Mesendoderm (in vitro differentiated cells): ENCODE measurements around the gene STOML1.

Experiments
- DNase-seq: peaks from one replicate; pipeline ENCODE4 v3.0.0; 2013
- H2AK5ac ChIP-seq: 2 replicates; pipeline ENCODE4 v1.6.1; 2013; ENCODE audit warnings: low read length, inconsistent platforms
- H2BK120ac ChIP-seq: 2 replicates; pipeline ENCODE4 v1.6.1; 2013; ENCODE audit warnings: low read depth, mild to moderate bottlenecking, low read length, moderate library complexity, mixed read lengths
- H2BK15ac ChIP-seq: replicated peaks from 2 replicates; pipeline ENCODE4 v1.6.1; 2013; ENCODE audit warnings: low read depth, mild to moderate bottlenecking, moderate library complexity
- H2BK5ac ChIP-seq: 2 replicates; pipeline ENCODE4 v1.6.1; 2013; ENCODE audit warnings: low read length, inconsistent platforms
- H3K18ac ChIP-seq: 2 replicates; pipeline ENCODE4 v1.6.1; 2013; ENCODE audit warnings: mild to moderate bottlenecking, low read length, mixed read lengths
- H3K23ac ChIP-seq: one replicate; pipeline ENCODE4 v1.6.1; 2013; ENCODE audit warnings: low read length
- H3K27ac ChIP-seq: 2 replicates; pipeline ENCODE4 v1.5.1; 2013; ENCODE audit warnings: low read depth, mild to moderate bottlenecking, inconsistent platforms, low read length, moderate library complexity
- H3K27me3 ChIP-seq: 2 replicates; pipeline ENCODE4 v1.6.1; 2013; ENCODE audit warnings: low read length, control low read depth, mild to moderate bottlenecking, inconsistent platforms; ENCODE audit not compliant: insufficient read depth, poor library complexity
- H3K36me3 ChIP-seq: 2 replicates; pipeline ENCODE4 v1.6.1; 2013; ENCODE audit warnings: low read length, inconsistent platforms; ENCODE audit not compliant: control insufficient read depth, insufficient read depth
- H3K4ac ChIP-seq: one replicate; pipeline ENCODE4 v1.6.1; 2013; ENCODE audit warnings: low read depth, mild to moderate bottlenecking, low read length, moderate library complexity
- H3K4me1 ChIP-seq: 2 replicates; pipeline ENCODE4 v1.6.1; 2013; ENCODE audit warnings: low read depth, low read length, inconsistent platforms; ENCODE audit not compliant: control insufficient read depth
- H3K4me2 ChIP-seq: 2 replicates; pipeline ENCODE4 v1.6.1; 2013; ENCODE audit warnings: low read length
- H3K4me3 ChIP-seq: 2 replicates; pipeline ENCODE4 v1.5.1; 2013; ENCODE audit warnings: mild to moderate bottlenecking, low read length
- H3K56ac ChIP-seq: one replicate; pipeline ENCODE4 v1.6.1; 2013; ENCODE audit warnings: low read length
- H3K79me1 ChIP-seq: 2 replicates; pipeline ENCODE4 v1.6.1; 2013; ENCODE audit warnings: low read length, inconsistent platforms
- H3K79me2 ChIP-seq: 2 replicates; pipeline ENCODE4 v1.6.1; 2013; ENCODE audit warnings: mild to moderate bottlenecking, low read length; ENCODE audit not compliant: control insufficient read depth, insufficient read depth
- H3K9ac ChIP-seq: 2 replicates; pipeline ENCODE4 v1.6.1; 2013; ENCODE audit warnings: low read length, inconsistent platforms
- H4K5ac ChIP-seq: one replicate; pipeline ENCODE4 v1.6.1; 2013; ENCODE audit warnings: low read length
- H4K8ac ChIP-seq: one replicate; pipeline ENCODE4 v1.6.1; 2013; ENCODE audit warnings: low read depth, mild to moderate bottlenecking, control low read depth, low read length, moderate library complexity
- WGBS: extraction: QIAGEN DNeasy Blood & Tissue Kit; methylation state at CpG from one replicate; pipeline ENCODE4 v1.1.7; 2013; ENCODE audit warnings: low lambda C conversion rate, missing lambda C conversion rate; ENCODE audit not compliant: insufficient coverage; ENCODE audit errors: extremely low coverage; 5-methylcytosine and 5-hydroxymethylcytosine counted together

The STOML1 gene

GRCh38 chr15:73991260-73991659 is 835 bp downstream of the STOML1 start:
- Histone ChIP-seq H3K27ac (no peak overlapping the region), H4K5ac (no peak overlapping the region), H2AK5ac (no peak overlapping the region), H3K4me2 (no peak overlapping the region), H3K4me3 (no peak overlapping the region), H2BK120ac (no peak overlapping the region), H3K4me1 (no peaks in the 10 kb centered on the region), H3K4ac (no peak overlapping the region), H2BK5ac (no peak overlapping the region), H3K27me3 (no peaks in the 10 kb centered on the region), H3K9ac (peak overlapping the region; percentile 26), H3K36me3 (no peaks in the 10 kb centered on the region), H3K79me1 (peaks cover 5% of the 10 kb centered on the region), H4K8ac (no peak overlapping the region), H3K23ac (no peak overlapping the region), H3K56ac (no peak overlapping the region), H3K79me2 (peaks cover 2% of the 10 kb centered on the region), H2BK15ac (no peak overlapping the region), H3K18ac (no peak overlapping the region)
- WGBS = no CpG with 5 or more reads among the region's 5 CpGs
- DNase-seq = no peak

GRCh38 chr15:73990250-73991005 is 1.7 kb downstream of the STOML1 start:
- Histone ChIP-seq H3K27ac (no peak overlapping the region), H3K79me2 (peaks cover 2% of the 10 kb centered on the region), H2BK5ac (no peak overlapping the region), H3K36me3 (no peaks in the 10 kb centered on the region), H3K18ac (no peak overlapping the region), H3K4me3 (no peak overlapping the region), H3K4me1 (no peaks in the 10 kb centered on the region), H3K23ac (no peak overlapping the region), H3K4me2 (no peak overlapping the region), H4K5ac (no peak overlapping the region), H3K9ac (no peak overlapping the region), H2AK5ac (no peak overlapping the region), H2BK15ac (no peak overlapping the region), H3K4ac (no peak overlapping the region), H3K56ac (no peak overlapping the region), H4K8ac (no peak overlapping the region), H3K79me1 (peaks cover 5% of the 10 kb centered on the region), H2BK120ac (no peak overlapping the region), H3K27me3 (no peaks in the 10 kb centered on the region)
- no peak for DNase-seq
- WGBS = no CpG with 5 or more reads among the region's 9 CpGs

GRCh38 chr15:73989001-73989798 is 2.9 kb downstream of the STOML1 start:
- no peaks in the 10 kb centered on the region for H3K36me3 ChIP-seq
- H3K23ac ChIP-seq = no peak overlapping the region
- no peaks in the 10 kb centered on the region for H3K4me1 ChIP-seq
- DNase-seq = no peak
- H4K8ac ChIP-seq = no peak overlapping the region
- H3K18ac ChIP-seq = no peak overlapping the region
- H3K4me2 ChIP-seq = no peak overlapping the region
- H3K27me3 ChIP-seq = no peaks in the 10 kb centered on the region
- no peak overlapping the region for H2BK5ac ChIP-seq
- no peak overlapping the region for H4K5ac ChIP-seq
- no peaks in the 10 kb centered on the region for H3K79me1 ChIP-seq
- no peak overlapping the region for H2BK120ac ChIP-seq
- no peak overlapping the region for H3K27ac ChIP-seq
- no peak overlapping the region for H3K4me3 ChIP-seq
- H2BK15ac ChIP-seq = no peak overlapping the region
- H2AK5ac ChIP-seq = no peak overlapping the region
- no peak overlapping the region for H3K4ac ChIP-seq
- H3K79me2 ChIP-seq = no peaks in the 10 kb centered on the region
- H3K56ac ChIP-seq = no peak overlapping the region
- no CpG with 5 or more reads among the region's 9 CpGs for WGBS
- H3K9ac ChIP-seq = no peak overlapping the region

GRCh38 chr15:73988445-73988969 is 3.6 kb downstream of the STOML1 start:
- Histone ChIP-seq H3K18ac (no peak overlapping the region), H3K36me3 (no peaks in the 10 kb centered on the region), H4K8ac (no peak overlapping the region), H3K79me2 (no peaks in the 10 kb centered on the region), H3K4me2 (no peak overlapping the region), H3K23ac (no peak overlapping the region), H2AK5ac (no peak overlapping the region), H3K56ac (no peak overlapping the region), H2BK15ac (no peak overlapping the region), H3K4me3 (no peak overlapping the region), H3K27ac (no peak overlapping the region), H3K79me1 (no peaks in the 10 kb centered on the region), H2BK120ac (no peak overlapping the region), H4K5ac (no peak overlapping the region), H2BK5ac (no peak overlapping the region), H3K4ac (no peak overlapping the region), H3K9ac (no peak overlapping the region), H3K27me3 (no peaks in the 10 kb centered on the region), H3K4me1 (no peaks in the 10 kb centered on the region)
- WGBS = no CpG with 5 or more reads among the region's 13 CpGs
- no peak for DNase-seq

- H3K4me3 ChIP-seq = no peak overlapping the region
- H3K18ac ChIP-seq = no peak overlapping the region
- H3K27me3 ChIP-seq = no peaks in the 10 kb centered on the region
- H3K4me1 ChIP-seq = no peaks in the 10 kb centered on the region
- H4K8ac ChIP-seq = no peak overlapping the region
- H3K9ac ChIP-seq = no peak overlapping the region
- H3K4ac ChIP-seq = no peak overlapping the region
- no peaks in the 10 kb centered on the region for H3K79me2 ChIP-seq
- H3K36me3 ChIP-seq = no peaks in the 10 kb centered on the region
- no peak overlapping the region for H3K27ac ChIP-seq
- no peak overlapping the region for H3K23ac ChIP-seq
- no peaks in the 10 kb centered on the region for H3K79me1 ChIP-seq
- no peak overlapping the region for H2BK15ac ChIP-seq
- no peak overlapping the region for H3K56ac ChIP-seq
- no peak overlapping the region for H2BK5ac ChIP-seq
- no peak overlapping the region for H4K5ac ChIP-seq
- H3K4me2 ChIP-seq = no peak overlapping the region
- WGBS = no CpG with 5 or more reads among the region's 9 CpGs
- no peak overlapping the region for H2AK5ac ChIP-seq
- H2BK120ac ChIP-seq = no peak overlapping the region
- no peak for DNase-seq
Observed at GRCh38 chr15:73987681-73988444, 4.2 kb downstream of the STOML1 start.
